CD14-positive monocyte (primary cell): ENCODE measurements around the gene GIT1. TPM values are rescaled to one million over a fixed set of nuclear protein-coding genes. Genes with fewer than 3 reads are reported as not detected.

Source experiments
- DNase-seq, 3 donors: peaks; one replicate each; pipeline ENCODE4 v3.0.0-alpha.2; 2011 to 2022
- H2AFZ ChIP-seq: 2 replicates; pipeline ENCODE4 v1.6.0; 2012; ENCODE audit warnings: mild to moderate bottlenecking, low read depth, low read length, inconsistent platforms; ENCODE audit not compliant: insufficient read depth, poor library complexity, severe bottlenecking
- H3K27ac ChIP-seq, 2 donors: 1 replicate in 1 of 2; 2 replicates in 1 of 2; pipeline ENCODE4 v1.5.1; 2012 to 2013; ENCODE audit warnings: low read length in 2 of 2, control low read depth in 1 of 2, inconsistent platforms in 1 of 2, low read depth in 1 of 2, mild to moderate bottlenecking in 1 of 2
- H3K27me3 ChIP-seq, 2 donors: one replicate each; pipeline versions ENCODE4 v1.6.0 to v1.6.1; 2011 to 2013; ENCODE audit warnings: low read length in 2 of 2; ENCODE audit not compliant: control insufficient read depth in 2 of 2, insufficient read depth in 2 of 2
- H3K36me3 ChIP-seq, 2 donors: replicated peaks in 1 of 2; 1 replicate in 1 of 2; 2 replicates in 1 of 2; pipeline versions ENCODE4 v1.5.1 to v1.6.1; 2012 to 2013; ENCODE audit warnings: low read length in 2 of 2, control low read depth in 1 of 2, inconsistent platforms in 1 of 2, mild to moderate bottlenecking in 1 of 2; ENCODE audit not compliant: insufficient read depth in 2 of 2, control insufficient read depth in 1 of 2
- H3K4me1 ChIP-seq, 2 donors: 1 replicate in 1 of 2; 2 replicates in 1 of 2; pipeline versions ENCODE4 v1.5.1 to v1.6.1; 2012 to 2013; ENCODE audit warnings: low read length in 2 of 2, control low read depth in 1 of 2, inconsistent platforms in 1 of 2, mild to moderate bottlenecking in 1 of 2, moderate library complexity in 1 of 2; ENCODE audit not compliant: insufficient read depth in 2 of 2, control insufficient read depth in 1 of 2
- H3K4me2 ChIP-seq: replicated peaks from 2 replicates; pipeline ENCODE3; 2012; ENCODE audit warnings: low read length, moderate library complexity, mild to moderate bottlenecking; ENCODE audit not compliant: poor library complexity, severe bottlenecking; ENCODE audit errors: extremely low read depth
- H3K4me3 ChIP-seq, 3 experiments: fragments of 200-600 bp in 1 of 3; sonication (generic) in 1 of 3; replicated peaks in 1 of 3; 1 replicate in 2 of 3; 2 replicates in 1 of 3; pipeline ENCODE4 v1.5.1; 2011 to 2013; ENCODE audit warnings: low read length in 3 of 3, mild to moderate bottlenecking in 3 of 3, control low read depth in 2 of 3, low read depth in 2 of 3, inconsistent platforms in 1 of 3, moderate library complexity in 1 of 3
- H3K79me2 ChIP-seq: 2 replicates; pipeline ENCODE4 v1.6.0; 2012; ENCODE audit warnings: mild to moderate bottlenecking, control low read depth, inconsistent platforms, low read length, moderate library complexity; ENCODE audit not compliant: insufficient read depth
- H3K9ac ChIP-seq: 2 replicates; pipeline ENCODE4 v1.6.0; 2017; ENCODE audit warnings: low read length, mild to moderate bottlenecking; ENCODE audit not compliant: insufficient read depth, poor library complexity, severe bottlenecking
- H3K9me3 ChIP-seq, 2 donors: replicated peaks in 1 of 2; 1 replicate in 1 of 2; 2 replicates in 1 of 2; pipeline versions ENCODE4 v1.5.1 to v1.6.1; 2012 to 2013; ENCODE audit warnings: low read length in 2 of 2, control low read depth in 1 of 2; ENCODE audit not compliant: control insufficient read depth in 1 of 2, insufficient read depth in 1 of 2
- H4K20me1 ChIP-seq: 2 replicates; pipeline ENCODE4 v1.6.0; 2012; ENCODE audit warnings: mild to moderate bottlenecking, low read length, control low read depth, moderate library complexity; ENCODE audit not compliant: insufficient read depth
- H3K27ac Mint-ChIP-seq, 7 donors: one replicate each; pipeline ENCODE4 v1.8.0; 2020; ENCODE audit warnings: mild to moderate bottlenecking in 7 of 7, mixed read lengths in 7 of 7, moderate library complexity in 6 of 7, inconsistent platforms in 2 of 7
- H3K27me3 Mint-ChIP-seq, 3 donors: one replicate each; pipeline ENCODE4 v1.8.0; 2021 to 2022; ENCODE audit warnings: low read depth in 3 of 3, mild to moderate bottlenecking in 3 of 3, mixed read lengths in 3 of 3, moderate library complexity in 3 of 3, inconsistent platforms in 1 of 3
- H3K36me3 Mint-ChIP-seq, 2 donors: one replicate each; pipeline ENCODE4 v1.8.0; 2020; ENCODE audit warnings: mixed read lengths in 2 of 2, inconsistent platforms in 1 of 2, mild to moderate bottlenecking in 1 of 2
- H3K4me1 Mint-ChIP-seq: one replicate; pipeline ENCODE4 v1.8.0; 2020; ENCODE audit warnings: mild to moderate bottlenecking, mixed read lengths
- H3K4me3 Mint-ChIP-seq, 2 donors: one replicate each; pipeline ENCODE4 v1.8.0; 2020; ENCODE audit warnings: mild to moderate bottlenecking in 2 of 2, mixed read lengths in 2 of 2, moderate library complexity in 1 of 2
- H3K9me3 Mint-ChIP-seq, 7 donors: one replicate each; pipeline ENCODE4 v1.8.0; 2020 to 2022; ENCODE audit warnings: mixed read lengths in 7 of 7, mild to moderate bottlenecking in 6 of 7, moderate library complexity in 6 of 7, inconsistent platforms in 2 of 7
- WGBS: methylation state at CpG from one replicate; pipeline ENCODE4 v1.1.5; 2013; ENCODE audit warnings: missing lambda C conversion rate; ENCODE audit not compliant: insufficient coverage; 5-methylcytosine and 5-hydroxymethylcytosine counted together
- intact Hi-C, 2 donors: fragments of 100-400 bp; cut with micrococcal nuclease; formaldehyde crosslinking; loops; one replicate each; pipeline versions ENCODE4 v1.15.0 to v1.15.1; 2023
- polyA plus RNA-seq, 3 donors: library from polyadenylated mRNA; depleted of rRNA in 1 of 3; unstranded in 2 of 3; stranded (reverse) in 1 of 3; fragments of 300-500 nt in 2 of 3; fragments of >200 nt in 1 of 3; fragmentation: Illumina TruSeq in 2 of 3; gene quantifications; 1 replicate in 2 of 3; 2 replicates in 1 of 3; pipeline ENCODE4 v1.2.3, GENCODE V29; 2012 to 2021
- TF ChIP-seq, protein P1 (sequence below): fragments of 200-600 bp; IDR thresholded peaks from one replicate; pipeline ENCODE4 v1.8.0; 2022; ENCODE audit warnings: antibody characterized with exemption, mild to moderate bottlenecking

GIT1 gene
- polyA plus RNA-seq, 3 donors: 3.1 to 41.7 (median 4.4) TPM

DNA sequence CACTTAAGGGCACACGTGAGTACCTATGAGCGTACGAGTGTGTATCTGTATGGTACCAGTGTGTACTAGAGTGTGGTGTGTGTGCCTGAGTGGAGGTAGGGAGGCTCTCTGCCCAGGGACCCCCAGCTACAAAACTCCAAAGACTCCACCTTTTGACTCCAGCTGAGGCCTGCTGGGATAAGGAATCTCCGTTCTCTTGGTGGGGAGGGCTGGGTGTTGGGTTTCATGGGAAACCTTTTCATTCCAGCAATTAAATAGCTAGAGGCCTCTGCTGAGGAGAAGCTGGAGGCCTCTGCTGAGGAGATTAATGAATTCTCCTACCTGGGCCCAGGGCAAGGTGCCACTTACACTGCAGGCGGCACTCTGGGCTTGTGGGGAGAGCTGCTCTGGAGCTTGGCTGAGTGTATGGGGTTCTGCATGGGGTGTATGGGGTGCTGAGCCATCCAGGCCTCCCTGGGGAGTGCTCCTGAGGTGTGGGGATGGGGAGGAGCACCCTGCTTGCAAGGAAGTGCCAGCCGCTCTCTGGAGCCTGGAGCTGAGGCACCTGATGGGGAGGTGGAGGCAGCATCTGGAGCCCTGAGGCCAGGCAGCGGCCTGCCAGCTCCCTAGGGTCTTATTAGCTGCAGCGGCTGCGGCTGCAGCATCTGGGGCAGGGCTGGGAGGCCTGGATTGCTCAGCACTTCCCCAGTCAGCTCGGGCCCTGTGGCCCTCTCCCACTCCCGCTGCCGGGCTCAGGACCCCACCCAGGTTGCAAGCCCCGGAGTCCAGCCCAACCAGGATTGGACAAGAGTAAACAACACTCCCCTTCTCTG, 8.1 kb upstream of the GIT1 start:
- no peaks in the 10 kb centered on the region for H4K20me1 ChIP-seq
- WGBS: 92% methylated on average over 10 of the region's 13 CpGs
- H3K4me1 ChIP-seq: peaks cover 11 to 14% of the 10 kb centered on the region in 2 donors
- peaks cover 0 to 3% (median 0%) of the 10 kb centered on the region in 7 donors for H3K9me3 Mint-ChIP-seq
- no peak overlapping the region for H3K4me3 ChIP-seq
- peaks cover 2 to 19% of the 10 kb centered on the region in 2 donors for H3K27me3 ChIP-seq
- H3K9ac ChIP-seq: no peak overlapping the region
- TF ChIP-seq, protein P1, sequence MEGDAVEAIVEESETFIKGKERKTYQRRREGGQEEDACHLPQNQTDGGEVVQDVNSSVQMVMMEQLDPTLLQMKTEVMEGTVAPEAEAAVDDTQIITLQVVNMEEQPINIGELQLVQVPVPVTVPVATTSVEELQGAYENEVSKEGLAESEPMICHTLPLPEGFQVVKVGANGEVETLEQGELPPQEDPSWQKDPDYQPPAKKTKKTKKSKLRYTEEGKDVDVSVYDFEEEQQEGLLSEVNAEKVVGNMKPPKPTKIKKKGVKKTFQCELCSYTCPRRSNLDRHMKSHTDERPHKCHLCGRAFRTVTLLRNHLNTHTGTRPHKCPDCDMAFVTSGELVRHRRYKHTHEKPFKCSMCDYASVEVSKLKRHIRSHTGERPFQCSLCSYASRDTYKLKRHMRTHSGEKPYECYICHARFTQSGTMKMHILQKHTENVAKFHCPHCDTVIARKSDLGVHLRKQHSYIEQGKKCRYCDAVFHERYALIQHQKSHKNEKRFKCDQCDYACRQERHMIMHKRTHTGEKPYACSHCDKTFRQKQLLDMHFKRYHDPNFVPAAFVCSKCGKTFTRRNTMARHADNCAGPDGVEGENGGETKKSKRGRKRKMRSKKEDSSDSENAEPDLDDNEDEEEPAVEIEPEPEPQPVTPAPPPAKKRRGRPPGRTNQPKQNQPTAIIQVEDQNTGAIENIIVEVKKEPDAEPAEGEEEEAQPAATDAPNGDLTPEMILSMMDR: no peak
- no peak overlapping the region for H2AFZ ChIP-seq
- peaks cover 25 to 28% (median 27%) of the 10 kb centered on the region in 3 donors for H3K27me3 Mint-ChIP-seq
- intact Hi-C loops: no loop called here
- no peak for DNase-seq
- peaks cover 11% of the 10 kb centered on the region for H3K4me1 Mint-ChIP-seq
- H3K4me2 ChIP-seq: no peak overlapping the region
- H3K36me3 Mint-ChIP-seq: no peaks in the 10 kb centered on the region
- H3K36me3 ChIP-seq: no peaks in the 10 kb centered on the region
- H3K4me3 Mint-ChIP-seq: no peak overlapping the region
- no peak overlapping the region for H3K27ac Mint-ChIP-seq
- H3K9me3 ChIP-seq: no peaks in the 10 kb centered on the region
- no peaks in the 10 kb centered on the region for H3K79me2 ChIP-seq
- H3K27ac ChIP-seq: no peak overlapping the region

DNA sequence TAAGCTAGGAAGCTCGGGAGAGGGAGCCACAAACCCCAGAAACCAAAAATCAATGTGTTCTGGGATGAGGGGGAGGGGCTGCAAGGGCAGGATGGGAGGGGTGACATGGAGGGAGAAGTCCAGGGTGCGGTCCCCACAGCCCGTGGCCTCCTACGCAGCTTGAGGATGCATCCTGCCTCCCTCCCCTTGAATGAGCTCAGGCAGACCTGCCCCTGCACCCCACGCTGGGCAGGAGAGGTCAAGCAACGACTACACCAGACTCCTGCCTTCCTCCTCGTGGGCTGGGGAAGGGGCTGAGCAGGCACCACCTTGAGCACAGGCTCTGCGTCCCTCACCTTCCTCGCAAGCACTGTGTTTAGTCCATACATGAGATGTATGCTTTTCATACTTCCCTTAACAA, 7.4 kb upstream of the GIT1 start:
- Histone ChIP-seq H3K27ac (no peak overlapping the region), H3K79me2 (no peaks in the 10 kb centered on the region), H3K9ac (no peak overlapping the region), H3K27me3 (peaks cover 2 to 25% of the 10 kb centered on the region in 2 donors), H3K36me3 (no peaks in the 10 kb centered on the region), H3K9me3 (no peaks in the 10 kb centered on the region), H3K4me2 (no peak overlapping the region), H2AFZ (no peak overlapping the region), H3K4me1 (peaks cover 18 to 21% of the 10 kb centered on the region in 2 donors), H3K4me3 (no peak overlapping the region), H4K20me1 (peaks cover 5% of the 10 kb centered on the region)
- Mint-ChIP-seq H3K4me1 (peaks cover 18% of the 10 kb centered on the region), H3K4me3 (no peak overlapping the region), H3K27me3 (peaks cover 31 to 33% (median 33%) of the 10 kb centered on the region in 3 donors), H3K36me3 (no peaks in the 10 kb centered on the region), H3K27ac (no peak overlapping the region), H3K9me3 (peaks cover 0 to 3% (median 0%) of the 10 kb centered on the region in 7 donors)
- DNase-seq: no peak
- intact Hi-C loops: no loop called here
- WGBS: 82% methylated on average over 6 of the region's 9 CpGs
- TF ChIP-seq, protein P1: no peak
